ENCODE data around the gene POLR2C.
A peak's percentile ranks its signal among the peaks of the same experiment; 100 is the strongest.

Gene POLR2C

DNA sequence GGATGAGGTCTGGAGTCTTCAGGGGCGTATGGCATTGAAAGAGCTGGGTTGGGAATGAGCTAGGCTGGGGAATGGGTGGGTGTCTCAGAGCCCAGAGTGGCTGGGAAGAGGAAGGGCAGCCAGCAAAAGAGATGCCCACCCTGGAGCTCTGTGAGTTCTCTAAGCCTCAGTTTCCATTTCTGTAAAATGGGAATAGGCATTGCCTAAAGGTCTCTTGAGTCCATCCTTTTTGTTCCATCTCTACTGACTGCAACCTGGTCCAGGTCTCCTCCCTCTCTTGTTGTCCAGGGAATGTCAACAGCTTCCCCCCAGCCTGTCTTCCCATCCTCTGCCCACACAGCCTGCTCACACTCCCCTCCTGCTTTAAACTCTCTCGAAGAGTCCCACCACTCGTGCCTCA is 54.3 kb downstream of the POLR2C start:
- Histone ChIP-seq H3K4me3 (ENCODE audit: low read depth, low read length) (no peak overlapping the region), H3K27me3 (replicated peaks) (no peaks in the 10 kb centered on the region), H3K36me3 (replicated peaks) (peaks cover 3% of the 10 kb centered on the region), H3K27ac (no peak overlapping the region)
- TF ChIP-seq, protein P1, sequence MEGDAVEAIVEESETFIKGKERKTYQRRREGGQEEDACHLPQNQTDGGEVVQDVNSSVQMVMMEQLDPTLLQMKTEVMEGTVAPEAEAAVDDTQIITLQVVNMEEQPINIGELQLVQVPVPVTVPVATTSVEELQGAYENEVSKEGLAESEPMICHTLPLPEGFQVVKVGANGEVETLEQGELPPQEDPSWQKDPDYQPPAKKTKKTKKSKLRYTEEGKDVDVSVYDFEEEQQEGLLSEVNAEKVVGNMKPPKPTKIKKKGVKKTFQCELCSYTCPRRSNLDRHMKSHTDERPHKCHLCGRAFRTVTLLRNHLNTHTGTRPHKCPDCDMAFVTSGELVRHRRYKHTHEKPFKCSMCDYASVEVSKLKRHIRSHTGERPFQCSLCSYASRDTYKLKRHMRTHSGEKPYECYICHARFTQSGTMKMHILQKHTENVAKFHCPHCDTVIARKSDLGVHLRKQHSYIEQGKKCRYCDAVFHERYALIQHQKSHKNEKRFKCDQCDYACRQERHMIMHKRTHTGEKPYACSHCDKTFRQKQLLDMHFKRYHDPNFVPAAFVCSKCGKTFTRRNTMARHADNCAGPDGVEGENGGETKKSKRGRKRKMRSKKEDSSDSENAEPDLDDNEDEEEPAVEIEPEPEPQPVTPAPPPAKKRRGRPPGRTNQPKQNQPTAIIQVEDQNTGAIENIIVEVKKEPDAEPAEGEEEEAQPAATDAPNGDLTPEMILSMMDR (IDR thresholded peaks at IDR 0.05; ENCODE audit: low read depth, low read length, missing control alignments), result no peak
- in situ Hi-C loops (cut with HindIII; ENCODE audit: low pct_ligation_motif_present, low sequenced_read_pairs), result no loop called here
- no peak for DNase-seq

DNA sequence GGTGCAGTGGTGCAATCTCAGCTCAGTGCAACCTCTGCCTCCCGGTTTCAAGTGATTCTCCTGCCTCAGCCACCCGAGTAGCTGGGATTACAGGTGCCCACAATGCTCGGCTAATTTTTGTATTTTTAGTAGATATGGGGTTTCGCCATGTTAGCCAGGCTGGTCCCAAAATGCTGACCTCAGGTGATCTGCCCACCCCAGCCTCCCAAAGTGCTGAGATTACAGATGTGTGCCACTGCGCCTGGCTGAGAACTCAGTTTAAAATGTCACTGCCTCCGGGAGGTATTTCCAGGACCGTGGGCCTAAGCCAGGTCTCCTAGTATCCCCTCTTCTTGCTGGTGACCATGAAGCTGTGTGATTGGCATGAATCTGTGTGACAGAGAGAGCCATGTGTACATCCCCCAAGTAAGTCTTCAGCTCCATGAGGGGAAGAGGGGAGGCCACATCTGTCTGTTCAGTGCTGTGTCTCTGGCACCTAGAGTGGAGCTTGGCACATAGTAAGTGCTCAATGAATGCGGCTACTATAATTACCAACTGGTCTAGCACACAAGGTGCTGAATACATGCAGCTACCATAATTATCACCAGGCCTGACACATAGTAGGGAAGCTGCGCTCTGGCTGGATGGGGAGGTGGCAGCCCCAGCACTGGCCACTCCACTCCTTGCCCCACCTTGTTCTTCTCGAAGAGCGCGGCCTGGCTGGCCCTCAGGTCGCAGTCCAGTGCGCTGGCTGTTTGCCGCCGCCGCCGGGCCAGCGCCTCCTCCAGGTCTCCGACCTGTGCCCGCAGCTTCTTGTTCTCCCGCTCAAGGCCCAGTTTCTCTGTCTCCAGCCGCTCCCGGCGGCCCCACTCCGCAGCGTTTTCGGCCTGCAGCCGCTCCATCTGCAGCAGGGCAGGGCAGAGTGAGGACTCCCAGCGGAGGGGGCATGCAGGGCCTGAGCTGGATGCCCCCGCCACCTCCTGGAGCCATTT is 55.2 kb downstream of the POLR2C start:
- no peaks in the 10 kb centered on the region for H3K27me3 ChIP-seq (replicated peaks)
- TF ChIP-seq, protein P1 (IDR thresholded peaks at IDR 0.05; ENCODE audit: low read depth, low read length, missing control alignments), result no peak
- peaks cover 3% of the 10 kb centered on the region for H3K36me3 ChIP-seq (replicated peaks)
- DNase-seq, result no peak
- H3K27ac ChIP-seq, result no peak overlapping the region
- in situ Hi-C loops (cut with HindIII; ENCODE audit: low pct_ligation_motif_present, low sequenced_read_pairs), result no loop called here
- H3K4me3 ChIP-seq (ENCODE audit: low read depth, low read length), result no peak overlapping the region

DNA sequence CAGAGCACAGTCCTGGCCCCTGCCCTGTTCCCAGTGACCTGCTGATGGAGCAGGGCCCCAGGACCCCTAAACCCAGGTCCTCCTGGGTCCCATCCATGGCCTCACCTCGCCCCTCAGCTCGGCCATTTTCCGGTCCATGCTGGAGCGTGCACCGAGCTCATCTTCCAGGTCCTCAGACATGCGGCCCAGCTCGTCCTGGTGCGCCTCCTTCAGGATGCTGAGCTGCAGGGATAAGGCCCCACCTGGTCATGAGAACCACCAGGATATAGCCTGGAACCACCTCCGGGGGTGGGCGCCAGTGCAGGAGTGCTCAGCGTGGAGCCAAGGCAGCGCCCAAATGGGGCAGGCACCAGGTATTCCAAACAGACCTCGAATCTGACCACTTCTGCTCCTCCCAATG is 56.0 kb downstream of the POLR2C start:
- H3K36me3 ChIP-seq (replicated peaks), result peaks cover 3% of the 10 kb centered on the region
- H3K27ac ChIP-seq, result no peak overlapping the region
- TF ChIP-seq, protein P1 (IDR thresholded peaks at IDR 0.05; ENCODE audit: low read depth, low read length, missing control alignments), result no peak
- no peak for DNase-seq
- H3K27me3 ChIP-seq (replicated peaks), result no peaks in the 10 kb centered on the region
- no peak overlapping the region for H3K4me3 ChIP-seq (ENCODE audit: low read depth, low read length)
- in situ Hi-C loops (cut with HindIII; ENCODE audit: low pct_ligation_motif_present, low sequenced_read_pairs), result no loop called here

DNA sequence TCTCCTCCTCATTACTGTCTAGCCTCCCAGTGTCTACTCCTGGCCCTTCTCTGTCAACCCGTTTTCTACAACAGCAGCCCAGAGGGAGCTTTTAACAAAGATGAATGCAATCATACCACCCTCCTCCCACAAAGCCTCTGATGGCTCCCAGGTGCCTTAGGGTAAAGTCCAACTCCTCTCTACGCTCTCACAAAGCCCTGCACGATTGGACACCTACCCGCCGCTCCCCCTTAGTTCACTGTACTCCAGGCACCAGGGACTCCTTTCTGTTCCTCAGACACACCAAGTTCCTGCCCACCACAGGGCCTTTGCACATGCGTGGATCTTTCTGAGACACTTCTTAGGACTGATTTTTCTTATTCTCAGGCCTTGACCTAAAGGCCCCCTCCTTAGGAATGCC is 56.4 kb downstream of the POLR2C start:
- DNase-seq, result no peak
- peaks cover 3% of the 10 kb centered on the region for H3K36me3 ChIP-seq (replicated peaks)

DNA sequence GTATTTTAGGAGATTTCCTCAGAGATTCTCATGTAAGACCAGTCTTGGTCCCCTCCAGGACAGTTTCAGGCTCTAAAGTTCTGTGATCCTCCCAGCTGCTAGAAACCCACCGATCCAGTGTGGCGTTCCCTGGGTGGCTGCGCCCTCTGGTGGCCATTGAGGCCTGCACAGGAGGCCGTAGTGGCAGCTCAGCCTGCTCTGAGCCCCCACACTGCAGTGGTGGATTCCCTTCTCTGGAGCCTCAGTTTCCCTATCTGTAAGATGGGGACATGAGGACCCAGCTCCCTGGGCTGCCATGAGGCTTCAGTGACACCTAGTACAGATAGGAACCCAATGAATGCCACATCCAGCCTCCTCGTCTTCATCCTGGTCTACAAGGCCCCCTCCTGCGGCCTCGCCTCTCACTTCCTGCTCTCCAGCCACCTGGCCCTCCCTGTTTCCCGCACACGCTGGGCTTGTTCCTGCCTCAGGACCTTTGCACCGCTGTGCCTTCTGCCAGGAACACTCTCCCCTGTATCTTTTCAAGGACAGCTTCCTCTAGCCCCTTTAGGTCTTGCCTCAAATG is 57.4 kb downstream of the POLR2C start:
- peak; percentile 53 for DNase-seq
- H3K36me3 ChIP-seq (replicated peaks), result peaks cover 3% of the 10 kb centered on the region
- TF ChIP-seq, protein P1 (IDR thresholded peaks at IDR 0.05; ENCODE audit: low read depth, low read length, missing control alignments), result peak; percentile 99
- H3K27ac ChIP-seq, result no peak overlapping the region
- H3K27me3 ChIP-seq (replicated peaks), result no peaks in the 10 kb centered on the region
- no peak overlapping the region for H3K4me3 ChIP-seq (ENCODE audit: low read depth, low read length)
- in situ Hi-C loops (cut with HindIII; ENCODE audit: low pct_ligation_motif_present, low sequenced_read_pairs), result no loop called here

More for the DNA sequence above, 56.4 kb downstream of the POLR2C start:
- TF ChIP-seq, protein P1 (IDR thresholded peaks at IDR 0.05; ENCODE audit: low read depth, low read length, missing control alignments), result no peak
- Histone ChIP-seq H3K4me3 (ENCODE audit: low read depth, low read length) (no peak overlapping the region), H3K27ac (no peak overlapping the region), H3K27me3 (replicated peaks) (no peaks in the 10 kb centered on the region)
- in situ Hi-C loops (cut with HindIII; ENCODE audit: low pct_ligation_motif_present, low sequenced_read_pairs), result no loop called here
